Astrocyte of the hippocampus (primary cell): ENCODE measurements around the gene SLC27A1.
"Not testable (repeated sequence)": the region's sequence is repeated elsewhere in the genome, so short reads cannot be mapped to it uniquely, and the experiment has no call there.

Experiments
- DNase-seq: peaks from one replicate; pipeline ENCODE4 v3.0.0; 2011; ENCODE audit warnings: low read depth, low spot score

SLC27A1 gene

DNA sequence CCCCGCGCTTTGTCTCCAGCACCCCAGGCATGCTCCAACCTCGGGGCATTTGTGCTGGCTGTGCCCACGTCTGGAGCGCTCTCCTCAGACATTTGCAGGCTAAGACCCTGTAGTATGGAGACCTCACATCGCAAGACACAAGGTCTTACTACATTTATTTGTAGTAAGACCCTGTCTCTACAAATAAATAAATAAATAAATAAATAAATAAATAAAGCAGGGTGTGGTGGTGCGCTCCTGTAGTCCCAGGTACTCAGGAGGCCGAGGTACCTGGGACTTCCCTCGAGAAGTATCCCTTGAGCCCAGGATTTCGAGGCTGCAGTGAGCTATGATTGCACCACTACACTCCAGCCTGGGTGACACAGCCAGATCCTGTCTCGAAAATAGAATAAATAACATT is 14.2 kb upstream of the SLC27A1 start:
- DNase-seq = no peak

DNA sequence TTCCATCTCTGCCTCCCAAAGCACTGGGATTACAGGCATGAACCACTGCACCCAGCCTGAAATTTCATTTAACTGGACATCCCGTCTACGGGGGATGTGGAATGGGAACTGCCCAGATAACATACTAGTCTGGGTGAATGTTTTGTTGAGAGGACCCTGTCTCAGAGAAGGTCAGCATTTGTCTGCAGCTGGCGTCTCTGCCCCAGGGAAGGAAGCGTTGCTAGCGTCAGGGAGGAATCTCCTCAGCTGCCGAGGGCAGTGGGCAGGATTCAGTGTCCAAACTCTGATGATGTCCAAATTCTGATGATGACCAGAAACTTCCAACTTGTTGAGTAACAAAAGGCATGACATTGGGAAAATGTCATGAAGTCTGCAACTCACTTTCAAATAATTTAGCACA is 12.7 kb upstream of the SLC27A1 start:
- no peak for DNase-seq

DNA sequence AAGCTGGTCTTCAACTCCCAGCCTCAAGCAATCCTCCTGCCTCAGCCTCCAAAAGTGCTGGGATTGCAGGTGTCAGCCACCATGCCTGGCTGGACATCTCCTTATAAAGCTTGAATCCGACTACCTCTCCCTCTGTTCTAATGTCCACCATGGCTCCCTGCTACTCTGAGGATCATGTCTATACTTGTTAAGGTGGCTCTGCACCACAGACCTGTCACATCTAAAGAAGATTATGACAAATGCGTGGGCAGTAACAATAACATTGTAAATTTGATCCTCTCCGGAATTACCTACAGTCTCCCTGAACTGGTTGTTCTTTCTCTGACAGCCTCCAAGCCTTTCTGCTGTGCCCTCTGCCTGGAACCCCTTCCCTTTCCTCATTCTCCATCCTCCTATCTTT is 11.4 kb upstream of the SLC27A1 start:
- no peak for DNase-seq

DNA sequence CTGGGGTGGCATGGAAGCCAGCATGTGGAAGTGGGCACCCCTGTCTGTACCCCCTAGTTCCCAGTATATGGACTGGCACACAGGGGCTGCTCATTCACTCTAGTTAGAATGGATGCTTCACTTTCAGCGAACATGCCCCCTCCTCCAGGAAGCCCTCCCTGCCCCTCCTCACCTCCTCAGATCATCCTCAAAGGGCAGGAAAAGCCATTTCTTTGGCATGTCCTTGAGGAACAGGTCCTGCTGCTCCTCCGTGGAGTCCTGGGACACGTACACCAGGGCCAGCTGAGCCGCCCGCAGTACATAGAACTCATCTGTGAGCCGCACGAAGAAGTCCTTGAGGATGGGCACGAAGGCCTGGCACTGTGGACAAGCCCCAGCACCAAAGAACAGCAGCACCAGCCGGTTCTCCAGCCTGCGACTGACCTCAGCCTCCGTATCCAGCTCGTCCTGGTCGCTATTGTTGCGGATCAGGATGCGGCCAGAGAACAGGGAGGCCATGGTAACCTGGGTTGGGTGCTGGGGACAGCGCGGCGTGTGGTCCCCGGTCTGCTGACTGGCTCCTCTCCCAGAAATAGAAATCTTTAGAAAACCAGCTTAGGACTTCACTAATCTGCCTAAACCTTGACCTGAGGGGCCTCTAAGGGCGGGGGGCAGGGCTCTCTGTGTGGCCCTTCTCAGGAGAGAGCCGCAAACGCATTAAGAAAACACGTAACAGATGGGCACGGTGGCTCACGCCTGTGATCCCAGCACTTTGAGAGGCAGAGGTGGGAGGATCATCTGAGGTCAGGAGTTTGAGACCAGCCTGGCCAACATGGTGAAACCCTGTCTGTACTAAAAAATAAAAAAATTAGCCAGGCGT is 9.7 kb upstream of the SLC27A1 start, which contains the start of gene NXNL1:
Gene NXNL1, minus strand, starts transcription at position 555 of the 859 bp plus-strand sequence. Its CDS starts 57 bp downstream, at position 498.
- DNase-seq = no peak

DNA sequence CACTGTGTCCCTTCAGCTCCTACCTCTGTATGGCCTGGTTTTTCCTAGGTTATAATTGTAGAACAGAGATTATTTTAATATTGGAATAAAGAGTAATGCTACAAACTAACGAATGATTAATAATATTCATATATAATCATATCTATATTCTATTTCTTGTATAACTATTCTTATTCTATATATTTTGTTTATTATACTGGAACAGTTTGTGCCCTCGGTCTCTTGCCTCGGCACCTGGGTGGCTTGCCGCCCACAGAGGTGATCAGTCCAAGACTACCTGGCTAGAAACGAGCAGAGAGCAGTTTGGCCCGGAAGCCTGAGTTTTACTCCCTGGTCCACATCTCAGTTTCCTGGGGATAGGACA is 3.9 kb upstream of the SLC27A1 start:
- no peak for DNase-seq

DNA sequence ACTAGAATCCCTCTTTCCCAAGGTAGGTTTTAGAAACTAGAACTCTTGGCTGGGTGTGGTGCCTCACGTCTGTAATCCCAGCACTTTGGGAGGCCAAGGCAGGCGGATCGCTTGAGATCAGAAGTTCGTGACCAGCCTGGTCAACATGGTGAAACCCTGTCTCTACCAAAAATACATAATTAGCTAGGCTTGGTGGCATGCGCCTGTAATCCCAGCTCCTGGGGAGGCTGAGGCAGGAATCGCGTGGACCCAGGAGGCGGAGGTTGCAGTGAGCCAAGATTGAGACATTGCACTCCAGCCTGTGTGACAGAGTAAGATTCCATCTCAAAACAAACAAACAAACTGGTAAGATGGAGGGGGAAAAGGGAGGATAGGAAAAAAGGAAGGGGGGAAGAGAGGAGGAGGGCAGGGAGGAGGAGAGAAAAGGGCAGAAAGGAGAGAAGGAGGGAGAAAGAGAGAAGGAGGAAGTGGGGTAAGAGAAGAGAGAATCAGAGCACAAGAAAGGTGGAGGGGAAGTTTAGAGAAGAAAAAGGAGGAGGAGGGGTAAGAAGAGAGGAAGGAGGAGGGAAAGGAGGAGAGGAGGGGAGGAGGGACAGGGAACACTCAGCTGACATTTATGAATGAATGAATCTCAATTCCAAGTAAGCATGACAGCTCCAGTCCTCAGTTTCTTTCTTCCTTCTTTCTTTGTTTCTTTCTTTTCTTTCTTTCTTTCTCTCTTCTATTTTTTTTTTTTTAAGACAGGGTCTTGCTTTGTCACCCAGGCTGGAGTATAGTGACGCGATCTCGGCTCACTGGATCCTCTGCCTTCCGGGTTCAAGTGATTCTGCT is 2.6 kb upstream of the SLC27A1 start:
- no peak for DNase-seq

DNA sequence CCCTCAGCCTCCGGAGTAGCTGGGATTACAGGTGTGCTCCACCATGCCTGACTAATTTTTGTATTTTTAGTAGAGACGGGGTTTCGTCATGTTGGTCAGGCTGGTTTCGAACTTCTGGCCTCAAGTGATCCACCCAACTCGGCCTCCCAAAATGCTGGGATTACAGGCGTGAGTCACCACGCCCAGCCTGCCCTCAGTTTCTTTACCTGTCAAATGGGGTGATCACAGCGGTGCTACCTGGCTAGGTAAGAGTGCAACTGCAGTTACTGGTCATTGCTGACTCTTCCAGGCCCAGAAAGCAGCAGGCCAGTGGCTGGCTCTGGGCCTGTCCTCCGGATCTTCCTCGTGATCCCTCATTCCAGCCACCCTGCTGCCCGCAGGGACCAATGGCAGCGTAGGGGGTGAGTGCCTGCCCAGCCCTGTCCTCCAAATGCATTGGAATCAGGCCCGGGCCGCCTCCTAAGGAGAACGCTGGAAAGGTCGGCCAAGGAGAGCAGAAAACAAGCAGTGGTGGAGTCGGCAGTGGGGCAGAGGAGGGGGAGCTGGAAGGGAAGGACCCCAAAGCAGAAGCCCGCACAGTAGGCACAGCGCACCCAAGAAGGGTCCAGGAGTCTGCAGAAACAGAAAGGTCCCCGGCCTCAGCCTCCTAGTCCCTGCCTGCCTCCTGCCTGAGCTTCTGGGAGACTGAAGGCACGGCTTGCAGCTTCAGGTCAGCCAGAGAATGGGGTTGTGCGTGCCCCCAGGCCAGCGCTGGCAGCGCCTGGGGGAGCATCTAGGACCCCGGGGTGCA is 1.8 kb upstream of the SLC27A1 start:
- DNase-seq = peak; percentile 19

DNA sequence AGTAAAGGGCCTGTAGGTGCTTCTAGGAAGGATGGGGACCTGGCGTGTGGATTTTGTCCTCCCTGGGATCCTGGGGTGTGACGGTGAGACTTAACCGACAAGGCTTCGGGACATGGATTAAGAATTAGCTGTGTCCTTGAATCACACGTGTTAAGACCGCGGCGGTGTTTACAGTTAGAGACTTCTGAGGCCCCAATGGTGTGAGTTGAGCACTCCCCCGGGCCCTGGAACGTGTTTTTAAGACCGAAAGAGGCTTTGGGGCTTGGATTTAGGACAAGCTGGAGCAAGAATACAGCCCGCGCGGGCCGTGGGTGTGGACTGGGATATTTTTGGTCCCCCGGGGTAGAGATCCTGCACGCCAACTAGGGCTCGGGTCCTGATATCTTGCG is 1.2 kb upstream of the SLC27A1 start:
- no peak for DNase-seq

DNA sequence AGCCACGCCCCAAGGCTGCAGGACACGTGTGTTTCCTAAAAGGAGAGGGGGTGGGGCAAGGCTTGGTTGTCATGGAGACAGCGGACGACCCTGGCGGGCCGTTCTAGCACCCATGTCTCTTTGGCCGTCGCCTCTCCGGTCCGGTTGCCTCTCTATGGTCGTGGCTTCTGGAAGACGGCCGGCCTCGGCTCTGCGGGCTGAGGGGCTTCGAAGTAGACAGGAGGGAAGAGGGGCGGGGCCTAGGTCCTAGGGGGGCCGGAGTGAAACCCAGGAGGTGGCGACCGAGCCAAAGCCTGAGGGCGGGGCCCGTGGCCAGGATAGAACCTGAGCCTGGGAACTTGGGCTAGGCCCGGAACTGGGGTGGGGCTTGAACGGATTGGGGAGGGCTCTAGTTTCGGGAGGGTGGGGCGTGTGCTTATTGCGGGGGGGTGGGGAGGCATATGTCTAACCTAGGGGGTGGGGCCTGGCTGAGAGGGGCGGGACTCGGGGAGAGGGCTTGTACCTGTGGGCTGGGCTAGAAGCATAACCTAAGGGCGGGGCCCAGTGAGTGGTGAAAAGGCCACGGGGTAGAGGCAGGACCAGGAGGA is 750 bp upstream of the SLC27A1 start:
- peak; percentile 95 for DNase-seq

DNA sequence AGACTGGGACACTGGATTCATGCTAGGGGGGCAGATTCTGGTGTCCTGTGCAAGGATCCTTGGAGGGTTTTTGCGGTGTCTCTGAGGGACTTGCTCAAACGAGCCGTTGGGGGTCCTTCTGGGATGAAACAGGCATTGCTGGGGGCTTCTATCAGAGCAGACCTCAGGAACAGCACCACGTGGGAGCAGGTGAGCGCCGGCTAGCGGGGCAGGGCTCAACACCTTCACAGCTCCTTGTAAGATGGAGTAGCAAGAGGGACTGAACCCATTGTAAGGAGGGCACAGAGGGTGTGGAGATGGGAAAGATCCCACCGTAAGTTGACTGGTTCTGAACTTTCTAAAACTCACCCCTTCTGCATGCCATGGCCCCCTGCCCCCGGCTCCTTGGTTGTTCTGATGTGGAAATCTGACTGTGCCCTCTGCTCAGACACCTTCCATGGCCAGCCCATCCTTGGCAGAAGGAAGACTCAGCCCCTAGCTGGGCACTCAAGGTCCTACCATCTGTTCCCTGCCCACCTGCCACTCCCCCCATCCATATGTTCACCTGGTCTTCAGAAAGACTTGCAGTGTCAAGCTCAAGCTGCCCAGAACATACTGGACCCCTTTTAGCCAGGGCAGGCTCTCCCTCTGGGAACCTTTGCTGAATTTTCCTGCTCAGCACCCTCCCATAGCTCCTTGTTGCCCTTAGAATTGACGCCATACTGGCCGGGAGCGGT is 1.2 kb downstream of the SLC27A1 start:
- no peak for DNase-seq

DNA sequence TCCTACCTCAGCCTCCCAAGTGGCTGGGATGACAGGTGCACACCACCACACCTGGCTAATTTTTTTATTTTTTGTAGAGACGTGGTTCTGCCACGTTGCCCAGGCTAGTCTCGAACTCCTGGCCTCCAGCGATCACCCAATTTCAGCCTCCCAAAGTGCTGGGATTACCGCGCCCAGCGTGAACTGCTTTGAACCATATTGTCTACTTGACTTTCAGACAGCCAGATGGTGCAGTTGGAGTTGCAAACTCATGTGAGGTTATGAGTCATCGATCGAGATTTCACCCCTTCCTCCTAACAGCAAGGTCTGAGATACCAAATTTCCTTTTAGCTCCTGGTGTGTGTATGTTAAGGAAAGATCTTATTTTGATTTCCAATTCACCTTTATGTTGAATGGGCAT is 2.7 kb downstream of the SLC27A1 start:
- peak; percentile 68 for DNase-seq

DNA sequence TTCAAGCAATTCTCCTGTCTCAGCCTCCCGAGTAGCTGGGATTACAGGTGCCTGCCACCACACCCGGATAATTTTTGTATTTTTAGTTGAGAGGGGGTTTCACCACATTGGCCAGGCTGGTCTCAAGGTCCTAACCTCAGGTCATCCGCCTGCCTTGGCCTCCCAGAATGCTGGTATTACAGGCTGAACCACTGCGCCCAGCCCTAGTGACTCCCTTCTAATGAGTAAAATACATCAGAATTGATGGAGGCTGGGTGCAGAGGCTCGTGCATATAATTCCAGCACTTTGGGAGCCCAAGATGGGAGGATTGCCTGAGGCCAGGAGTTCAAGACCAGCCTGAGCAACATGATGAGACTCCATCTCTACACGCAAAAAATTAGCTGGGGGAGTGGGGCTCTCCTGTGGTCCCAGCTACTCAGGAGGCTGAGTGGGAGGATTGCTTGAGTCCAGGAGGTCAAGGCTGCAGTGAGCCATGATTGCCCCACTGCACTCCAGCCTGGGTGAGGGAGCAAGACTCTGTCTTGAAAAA is 4.8 kb downstream of the SLC27A1 start:
- DNase-seq = not testable (repeated sequence)

DNA sequence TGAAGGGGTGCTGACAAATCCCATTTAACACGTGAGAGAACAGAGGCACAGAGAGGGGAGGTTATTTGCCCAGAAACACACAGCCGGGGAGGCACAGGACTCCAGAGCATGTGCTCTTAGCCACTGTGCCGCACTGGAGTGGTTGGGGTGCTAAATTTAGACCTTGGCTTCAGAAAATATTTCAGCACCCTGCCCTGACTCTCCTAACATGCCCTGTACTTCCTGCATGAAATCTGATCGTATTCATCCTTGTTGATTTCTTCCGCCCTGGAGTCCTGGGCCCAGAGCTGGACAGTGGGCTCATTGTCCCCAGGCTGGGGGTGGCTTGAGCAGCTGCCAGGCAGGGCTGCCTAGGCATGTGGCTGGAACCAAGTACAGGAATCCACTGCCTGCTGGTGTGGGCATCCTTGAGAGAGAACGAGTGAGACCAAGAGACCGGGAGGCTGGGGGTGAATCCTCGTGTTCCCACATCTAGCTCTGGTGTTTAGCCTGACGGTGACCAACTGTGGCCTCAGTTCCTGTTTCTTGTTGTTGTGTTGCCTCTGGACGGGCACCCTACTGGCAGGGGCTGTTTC is 5.3 kb downstream of the SLC27A1 start:
- DNase-seq = peak; percentile 85

DNA sequence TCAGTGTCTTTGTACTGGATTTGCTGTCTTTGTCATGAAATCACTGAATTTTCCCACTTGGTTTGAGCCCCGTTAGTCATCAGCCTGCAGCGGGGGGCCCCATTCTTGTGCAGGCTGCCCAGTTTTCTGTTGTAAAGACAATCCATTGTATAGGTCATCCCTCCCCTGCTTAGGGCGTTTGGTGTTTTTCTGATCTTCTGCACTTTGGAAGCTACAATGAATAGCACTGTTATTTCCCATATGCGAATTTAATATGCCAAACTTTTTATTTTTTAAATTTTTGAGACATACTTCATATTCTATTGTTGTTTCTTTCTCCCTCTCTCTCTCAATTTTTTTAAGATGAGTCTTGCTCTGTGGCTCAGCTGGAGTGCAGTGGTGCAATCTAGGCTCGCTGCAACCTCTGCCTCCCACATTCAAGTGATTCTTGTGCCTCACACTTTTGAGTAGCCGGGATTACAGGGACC is 9.0 kb downstream of the SLC27A1 start:
- peak; percentile 65 for DNase-seq

DNA sequence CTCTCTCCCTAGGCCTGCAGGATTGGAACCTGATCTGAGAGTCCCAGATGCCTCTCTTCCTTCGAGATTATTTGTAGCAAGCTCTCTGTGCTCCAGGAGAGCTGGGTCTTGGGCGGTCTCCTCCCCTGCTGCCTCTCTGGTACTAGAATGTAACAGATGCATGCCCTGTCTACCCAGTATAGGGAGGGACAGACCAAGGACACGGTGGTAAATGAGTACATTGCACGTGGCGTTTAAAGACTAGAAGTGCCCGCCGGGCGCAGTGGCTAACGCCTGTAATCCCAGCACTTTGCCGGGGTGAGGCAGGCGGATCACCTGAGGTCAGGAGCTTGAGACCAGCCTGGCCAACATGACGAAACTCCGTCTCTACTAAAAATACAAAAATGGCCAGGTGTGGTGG is 11.7 kb downstream of the SLC27A1 start:
- no peak for DNase-seq

DNA sequence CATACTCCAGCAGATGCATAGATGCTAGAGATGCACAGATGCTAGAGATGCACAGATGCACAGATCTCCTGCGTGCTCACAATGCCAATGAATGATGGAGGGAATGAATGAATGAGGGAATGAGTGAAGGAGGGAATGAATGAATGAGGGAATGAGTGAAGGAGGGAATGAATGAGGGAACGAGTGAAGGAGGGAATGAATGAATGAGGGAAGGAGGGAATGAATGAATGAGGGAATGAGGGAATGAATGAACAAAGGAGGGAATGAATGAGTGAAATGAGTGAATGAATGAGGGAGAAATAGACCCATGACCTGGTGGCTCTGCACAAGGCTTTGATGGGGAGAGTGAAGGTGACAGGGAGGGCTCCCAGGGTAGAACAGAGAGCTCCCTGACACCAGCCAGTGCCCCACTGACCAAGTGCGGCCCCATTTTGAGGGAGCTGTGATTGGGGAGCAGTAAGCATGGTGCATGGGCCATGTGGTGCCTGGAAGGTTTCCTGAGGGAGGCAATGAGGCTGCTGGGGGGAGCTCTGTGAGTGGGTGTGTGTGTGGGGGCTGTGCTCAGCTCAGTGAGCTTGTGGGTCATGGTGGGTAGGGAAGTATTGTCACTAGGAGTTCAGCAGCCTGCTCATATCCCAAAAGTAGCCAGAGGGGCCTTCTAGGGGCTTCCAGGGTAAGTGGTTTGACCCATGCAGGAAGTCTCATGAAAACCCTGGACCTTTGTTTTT is 12.7 kb downstream of the SLC27A1 start:
- DNase-seq = no peak

DNA sequence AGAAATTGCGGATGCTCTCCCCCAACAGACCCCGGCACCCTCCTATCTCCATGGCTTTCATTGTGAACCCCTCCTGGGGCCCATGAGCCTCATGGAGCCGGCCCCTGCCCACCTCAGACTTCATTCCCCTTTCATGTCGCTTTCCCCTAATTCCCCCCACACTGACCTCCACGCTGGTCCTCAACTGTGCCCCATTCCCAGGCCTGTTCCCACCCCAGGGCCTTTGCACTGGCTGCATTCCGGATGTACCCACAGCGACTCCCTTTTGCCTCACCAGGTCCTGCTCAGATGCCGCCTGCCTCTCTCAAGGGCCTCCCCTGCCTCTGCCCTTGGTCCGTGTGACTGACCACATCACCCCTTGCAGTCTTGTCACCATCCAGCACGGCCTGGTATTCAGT is 13.3 kb downstream of the SLC27A1 start:
- no peak for DNase-seq

DNA sequence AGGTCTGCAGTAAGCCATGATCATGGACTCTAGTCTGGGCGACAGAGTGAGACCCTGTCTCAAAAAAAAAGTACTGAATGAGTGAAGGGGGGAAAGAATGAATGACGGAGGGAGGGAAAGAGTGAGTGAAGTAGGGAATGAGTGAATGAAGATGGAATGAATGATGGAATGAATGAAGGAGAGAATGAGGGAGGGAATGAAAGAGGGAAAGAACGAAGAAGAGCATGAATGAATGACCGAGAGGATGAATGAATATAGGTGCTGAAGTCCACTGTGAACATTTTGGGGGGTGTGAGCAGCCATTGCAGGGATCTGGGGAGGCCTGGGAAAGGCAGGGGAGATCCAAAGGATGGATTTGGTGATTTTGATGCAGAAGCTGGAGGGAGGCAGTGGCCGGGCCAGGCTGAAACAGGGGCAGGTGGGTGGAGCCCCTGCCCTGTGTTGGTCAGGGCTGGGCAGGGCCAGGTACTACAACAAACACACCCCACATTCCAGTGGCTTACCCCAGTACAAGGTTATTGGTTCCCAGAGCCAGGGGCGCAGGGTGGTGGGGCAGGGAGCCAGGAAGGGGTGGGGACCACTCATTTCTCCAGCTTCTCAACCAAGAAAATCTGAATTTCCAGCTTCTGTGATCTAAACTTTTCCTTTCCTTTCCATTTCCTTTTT is 14.3 kb downstream of the SLC27A1 start:
- no peak for DNase-seq
